K562 (cell line): ENCODE data around the gene PAQR7. TPM values are rescaled to one million over a fixed set of nuclear protein-coding genes. Genes with fewer than 3 reads are reported as not detected.

Experiments used
- FOXA3 ChIP-seq, 2 experiments: fragments of 450-650 bp in 1 of 2; sonication (generic) in 1 of 2; formaldehyde crosslinking; IDR thresholded peaks in 1 of 2; conservative IDR thresholded peaks in 1 of 2; 2 replicates each; pipeline versions ENCODE4 v1.4.0 to v1.8.0; 2020 to 2022; ENCODE audit warnings: mild to moderate bottlenecking in 2 of 2, missing genetic modification reagents in 1 of 2
- FOXK2 ChIP-seq, 2 experiments: fragments of 450-650 bp; IDR thresholded peaks in 1 of 2; conservative IDR thresholded peaks in 1 of 2; 2 replicates each; pipeline ENCODE4 v1.6.1; 2016; ENCODE audit warnings: low read depth in 2 of 2, mild to moderate bottlenecking in 1 of 2
- HDGF ChIP-seq: fragments of 450-650 bp; IDR thresholded peaks from 2 replicates; pipeline ENCODE4 v1.6.1; 2016
- MYBL2 ChIP-seq, 2 experiments: fragments of 450-650 bp in 1 of 2; sonication (generic) in 1 of 2; formaldehyde crosslinking in 1 of 2; IDR thresholded peaks; 2 replicates each; pipeline versions ENCODE4 v1.6.1 to v1.8.1; 2017 to 2022; ENCODE audit warnings: borderline replicate concordance in 1 of 2, inconsistent platforms in 1 of 2, low read depth in 1 of 2, mild to moderate bottlenecking in 1 of 2, missing genetic modification reagents in 1 of 2, moderate library complexity in 1 of 2
- NFE2 ChIP-seq: IDR thresholded peaks from 2 replicates; pipeline ENCODE4 v1.6.1; 2014; ENCODE audit warnings: antibody characterized with exemption, low read depth
- SRSF3 ChIP-seq: fragments of 200-400 bp; formaldehyde crosslinking; IDR thresholded peaks from 2 replicates; pipeline ENCODE4 v1.6.1; 2016; ENCODE audit warnings: mild to moderate bottlenecking, low read length, moderate library complexity; ENCODE audit not compliant: insufficient read depth
- TOE1 ChIP-seq, 2 experiments: fragments of 450-650 bp in 1 of 2; sonication (generic) in 1 of 2; formaldehyde crosslinking in 1 of 2; IDR thresholded peaks; 2 replicates each; pipeline versions ENCODE4 v1.7.1 to v1.8.0; 2016 to 2022; ENCODE audit warnings: borderline replicate concordance in 2 of 2, mild to moderate bottlenecking in 2 of 2, antibody characterized with exemption in 1 of 2, inconsistent platforms in 1 of 2, low read depth in 1 of 2, missing genetic modification reagents in 1 of 2, moderate library complexity in 1 of 2
- ZNF76 ChIP-seq: fragments of 250-450 bp; sonication (Bioruptor Pico); IDR thresholded peaks from 2 replicates; pipeline ENCODE4 v1.4.0; 2020; ENCODE audit warnings: mild to moderate bottlenecking, moderate library complexity, borderline replicate concordance
- polyA plus RNA-seq, 8 experiments: library from polyadenylated mRNA; depleted of rRNA in 4 of 8; stranded (reverse) in 5 of 8; unstranded in 3 of 8; fragments of >200 nt; fragmentation: Nextera tagmentation in 2 of 8; fragmentation: Illumina TruSeq in 1 of 8; extraction: Ambion mirVana in 2 of 8; extraction: Trizol in 1 of 8; gene quantifications; 2 replicates each; pipeline versions ENCODE4 v1.2.1 to v1.2.3, GENCODE V29; 2011 to 2014; ENCODE audit warnings: inconsistent platforms in 1 of 8, missing spikeins in 1 of 8
- total RNA-seq, 7 experiments: library from RNA; depleted of rRNA in 6 of 7; stranded (reverse); fragments of >200 nt in 6 of 7; fragmentation: Illumina TruSeq in 2 of 7; extraction: Trizol in 2 of 7; gene quantifications; 2 replicates each; pipeline versions ENCODE4 v1.2.1 to v1.2.3, GENCODE V29; 2011 to 2021; ENCODE audit warnings: low replicate concordance in 1 of 7
- TF ChIP-seq, protein P1 (sequence below): fragments of 450-650 bp; formaldehyde crosslinking; IDR thresholded peaks from 2 replicates; pipeline ENCODE4 v1.4.0; 2022; ENCODE audit warnings: mild to moderate bottlenecking, moderate library complexity
- TF ChIP-seq, protein P2 (sequence below): sonication (generic); formaldehyde crosslinking; IDR thresholded peaks from 2 replicates; pipeline ENCODE4 v1.8.0; 2022; ENCODE audit warnings: missing genetic modification reagents, mild to moderate bottlenecking, borderline replicate concordance
- TF ChIP-seq, protein P3 (sequence below), 2 experiments: fragments of 150-350 bp in 1 of 2; IDR thresholded peaks; 2 replicates each; pipeline ENCODE4 v1.6.1; 2012 to 2016; ENCODE audit warnings: low read depth in 2 of 2, low read length in 2 of 2, mild to moderate bottlenecking in 1 of 2, moderate library complexity in 1 of 2
- TF ChIP-seq, protein P4 (sequence below), 2 experiments: IDR thresholded peaks; 2 replicates each; pipeline ENCODE4 v1.6.1; 2012; ENCODE audit warnings: improper control_type of control experiment in 2 of 2, low read depth in 2 of 2, low read length in 2 of 2, borderline replicate concordance in 1 of 2

PAQR7 gene
- total and polyA plus RNA-seq, 9 of the 15 experiments (the other 6 are each of a cell fraction or from before 2014, with no cell fraction given) = 1.1 to 5.2 (median 2.6) TPM

DNA sequence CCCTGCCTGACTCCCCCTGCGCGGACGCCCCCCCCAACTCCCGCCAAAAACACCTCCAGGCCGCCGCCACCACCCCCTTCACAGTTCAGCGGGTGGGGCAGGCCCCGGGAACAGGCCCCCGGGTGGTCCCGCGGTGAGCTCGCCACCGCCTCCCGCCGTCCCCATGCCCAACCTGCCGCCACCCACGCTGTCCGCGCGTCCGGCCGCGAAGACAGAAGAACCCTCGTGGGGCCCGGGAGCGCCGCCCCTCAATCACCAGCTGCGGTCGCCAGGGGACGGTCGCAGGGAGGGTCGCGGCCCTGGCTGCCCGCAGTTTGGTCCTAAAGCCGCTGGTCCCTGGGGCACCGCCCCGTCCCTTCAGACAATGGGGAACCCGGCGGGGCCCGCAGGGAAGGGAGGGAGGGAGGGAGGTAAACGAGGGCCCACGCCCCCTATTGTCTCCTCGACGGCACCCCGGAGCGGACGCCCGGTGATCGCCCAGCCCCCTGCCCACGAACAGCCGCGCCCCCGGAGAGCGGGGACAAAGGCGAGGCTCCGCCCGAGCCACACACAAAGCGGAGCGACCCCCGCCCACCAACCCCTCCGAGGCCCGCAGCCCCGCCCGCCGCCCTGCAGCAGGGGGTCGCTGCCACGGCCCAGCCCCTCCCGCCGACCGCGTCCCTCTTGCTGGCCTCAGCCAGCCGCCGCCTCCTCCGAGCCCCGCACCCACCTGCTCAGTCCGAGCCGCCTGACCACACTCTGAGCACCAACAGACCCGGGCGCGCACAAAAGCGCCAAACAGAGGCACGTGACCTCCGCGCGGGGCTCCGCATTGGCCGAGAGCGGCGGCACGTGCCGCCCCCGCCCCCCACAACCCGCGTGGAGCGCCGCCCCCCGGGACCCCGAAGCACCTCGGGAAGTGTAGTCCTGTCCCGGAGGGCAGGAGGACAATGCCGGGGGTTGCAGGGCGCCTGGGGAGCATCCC, 30.5 kb upstream of the PAQR7 start, which contains the start of gene STMN1 (continued):
- TF ChIP-seq, protein P1, sequence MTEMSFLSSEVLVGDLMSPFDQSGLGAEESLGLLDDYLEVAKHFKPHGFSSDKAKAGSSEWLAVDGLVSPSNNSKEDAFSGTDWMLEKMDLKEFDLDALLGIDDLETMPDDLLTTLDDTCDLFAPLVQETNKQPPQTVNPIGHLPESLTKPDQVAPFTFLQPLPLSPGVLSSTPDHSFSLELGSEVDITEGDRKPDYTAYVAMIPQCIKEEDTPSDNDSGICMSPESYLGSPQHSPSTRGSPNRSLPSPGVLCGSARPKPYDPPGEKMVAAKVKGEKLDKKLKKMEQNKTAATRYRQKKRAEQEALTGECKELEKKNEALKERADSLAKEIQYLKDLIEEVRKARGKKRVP (CRISPR knock-in tag) = no peak; the same call in 1 of the 2 replicates
- TF ChIP-seq ZNF76 (CRISPR knock-in tag) (no peak), MYBL2 (IDR thresholded peaks at IDR 0.05; ENCODE audit: low read depth) (no peak), MYBL2 (CRISPR knock-in tag; IDR thresholded peaks at IDR 0.05; ENCODE audit: borderline replicate concordance) (no peak), TOE1 (IDR thresholded peaks at IDR 0.05; ENCODE audit: borderline replicate concordance) (peak; percentile 98), TOE1 (CRISPR knock-in tag; IDR thresholded peaks at IDR 0.05; ENCODE audit: borderline replicate concordance, low read depth) (no peak), FOXA3 (CRISPR knock-in tag; conservative IDR thresholded peaks at IDR 0.05 in 1 of 2, IDR thresholded peaks at IDR 0.05 in 1 of 2) (no peak), HDGF (no peak), NFE2 (no peak), SRSF3 (no peak), FOXK2 (conservative IDR thresholded peaks at IDR 0.05 in 1 of 2, IDR thresholded peaks at IDR 0.05 in 1 of 2; ENCODE audit: low read depth in 2 of 2) (peak in 1 of 2 experiments; percentile 90; a peak in 2 of 4 replicates)
- TF ChIP-seq, protein P2, sequence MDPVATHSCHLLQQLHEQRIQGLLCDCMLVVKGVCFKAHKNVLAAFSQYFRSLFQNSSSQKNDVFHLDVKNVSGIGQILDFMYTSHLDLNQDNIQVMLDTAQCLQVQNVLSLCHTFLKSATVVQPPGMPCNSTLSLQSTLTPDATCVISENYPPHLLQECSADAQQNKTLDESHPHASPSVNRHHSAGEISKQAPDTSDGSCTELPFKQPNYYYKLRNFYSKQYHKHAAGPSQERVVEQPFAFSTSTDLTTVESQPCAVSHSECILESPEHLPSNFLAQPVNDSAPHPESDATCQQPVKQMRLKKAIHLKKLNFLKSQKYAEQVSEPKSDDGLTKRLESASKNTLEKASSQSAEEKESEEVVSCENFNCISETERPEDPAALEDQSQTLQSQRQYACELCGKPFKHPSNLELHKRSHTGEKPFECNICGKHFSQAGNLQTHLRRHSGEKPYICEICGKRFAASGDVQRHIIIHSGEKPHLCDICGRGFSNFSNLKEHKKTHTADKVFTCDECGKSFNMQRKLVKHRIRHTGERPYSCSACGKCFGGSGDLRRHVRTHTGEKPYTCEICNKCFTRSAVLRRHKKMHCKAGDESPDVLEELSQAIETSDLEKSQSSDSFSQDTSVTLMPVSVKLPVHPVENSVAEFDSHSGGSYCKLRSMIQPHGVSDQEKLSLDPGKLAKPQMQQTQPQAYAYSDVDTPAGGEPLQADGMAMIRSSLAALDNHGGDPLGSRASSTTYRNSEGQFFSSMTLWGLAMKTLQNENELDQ (CRISPR knock-in tag) = no peak
- TF ChIP-seq, protein P3, sequence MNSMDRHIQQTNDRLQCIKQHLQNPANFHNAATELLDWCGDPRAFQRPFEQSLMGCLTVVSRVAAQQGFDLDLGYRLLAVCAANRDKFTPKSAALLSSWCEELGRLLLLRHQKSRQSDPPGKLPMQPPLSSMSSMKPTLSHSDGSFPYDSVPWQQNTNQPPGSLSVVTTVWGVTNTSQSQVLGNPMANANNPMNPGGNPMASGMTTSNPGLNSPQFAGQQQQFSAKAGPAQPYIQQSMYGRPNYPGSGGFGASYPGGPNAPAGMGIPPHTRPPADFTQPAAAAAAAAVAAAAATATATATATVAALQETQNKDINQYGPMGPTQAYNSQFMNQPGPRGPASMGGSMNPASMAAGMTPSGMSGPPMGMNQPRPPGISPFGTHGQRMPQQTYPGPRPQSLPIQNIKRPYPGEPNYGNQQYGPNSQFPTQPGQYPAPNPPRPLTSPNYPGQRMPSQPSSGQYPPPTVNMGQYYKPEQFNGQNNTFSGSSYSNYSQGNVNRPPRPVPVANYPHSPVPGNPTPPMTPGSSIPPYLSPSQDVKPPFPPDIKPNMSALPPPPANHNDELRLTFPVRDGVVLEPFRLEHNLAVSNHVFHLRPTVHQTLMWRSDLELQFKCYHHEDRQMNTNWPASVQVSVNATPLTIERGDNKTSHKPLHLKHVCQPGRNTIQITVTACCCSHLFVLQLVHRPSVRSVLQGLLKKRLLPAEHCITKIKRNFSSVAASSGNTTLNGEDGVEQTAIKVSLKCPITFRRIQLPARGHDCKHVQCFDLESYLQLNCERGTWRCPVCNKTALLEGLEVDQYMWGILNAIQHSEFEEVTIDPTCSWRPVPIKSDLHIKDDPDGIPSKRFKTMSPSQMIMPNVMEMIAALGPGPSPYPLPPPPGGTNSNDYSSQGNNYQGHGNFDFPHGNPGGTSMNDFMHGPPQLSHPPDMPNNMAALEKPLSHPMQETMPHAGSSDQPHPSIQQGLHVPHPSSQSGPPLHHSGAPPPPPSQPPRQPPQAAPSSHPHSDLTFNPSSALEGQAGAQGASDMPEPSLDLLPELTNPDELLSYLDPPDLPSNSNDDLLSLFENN (IDR thresholded peaks at IDR 0.05; ENCODE audit: low read depth in 2 of 2, low read length in 2 of 2) = peak in 1 of 2 experiments; percentile 84; a peak in 2 of 4 replicates
- TF ChIP-seq, protein P4, sequence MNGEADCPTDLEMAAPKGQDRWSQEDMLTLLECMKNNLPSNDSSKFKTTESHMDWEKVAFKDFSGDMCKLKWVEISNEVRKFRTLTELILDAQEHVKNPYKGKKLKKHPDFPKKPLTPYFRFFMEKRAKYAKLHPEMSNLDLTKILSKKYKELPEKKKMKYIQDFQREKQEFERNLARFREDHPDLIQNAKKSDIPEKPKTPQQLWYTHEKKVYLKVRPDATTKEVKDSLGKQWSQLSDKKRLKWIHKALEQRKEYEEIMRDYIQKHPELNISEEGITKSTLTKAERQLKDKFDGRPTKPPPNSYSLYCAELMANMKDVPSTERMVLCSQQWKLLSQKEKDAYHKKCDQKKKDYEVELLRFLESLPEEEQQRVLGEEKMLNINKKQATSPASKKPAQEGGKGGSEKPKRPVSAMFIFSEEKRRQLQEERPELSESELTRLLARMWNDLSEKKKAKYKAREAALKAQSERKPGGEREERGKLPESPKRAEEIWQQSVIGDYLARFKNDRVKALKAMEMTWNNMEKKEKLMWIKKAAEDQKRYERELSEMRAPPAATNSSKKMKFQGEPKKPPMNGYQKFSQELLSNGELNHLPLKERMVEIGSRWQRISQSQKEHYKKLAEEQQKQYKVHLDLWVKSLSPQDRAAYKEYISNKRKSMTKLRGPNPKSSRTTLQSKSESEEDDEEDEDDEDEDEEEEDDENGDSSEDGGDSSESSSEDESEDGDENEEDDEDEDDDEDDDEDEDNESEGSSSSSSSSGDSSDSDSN (IDR thresholded peaks at IDR 0.05; ENCODE audit: borderline replicate concordance in 1 of 2, low read depth in 2 of 2, low read length in 2 of 2) = no peak
